Stimulated activated CD8-positive, alpha-beta memory T cell treated with anti-CD3 and anti-CD28 coated beads, Interleukin-7, amount 100 ng/mL, for 1 hour (primary cell): ENCODE results near the gene FBRSL1.
"Not testable (repeated sequence)": the region's sequence is repeated elsewhere in the genome, so short reads cannot be mapped to it uniquely, and the experiment has no call there.

Source experiments
- DNase-seq, 2 donors: peaks; one replicate each; pipeline ENCODE4 v3.0.0-alpha.2; 2020; ENCODE audit warnings: low read depth in 2 of 2

The FBRSL1 gene

GRCh38 chr12:132489602-132490266 is at the start of gene FBRSL1:
Gene FBRSL1 (plus strand): TSS chr12:132490151.
- DNase-seq: peak; percentile 90 to 91

GRCh38 chr12:132440420-132440819 is 49.5 kb upstream of the FBRSL1 start:
- not testable (repeated sequence) for DNase-seq

- no peak for DNase-seq
Observed at GRCh38 chr12:132441871-132442863, 47.8 kb upstream of the FBRSL1 start.

GRCh38 chr12:132443091-132443490 is 46.9 kb upstream of the FBRSL1 start:
- DNase-seq: no peak

GRCh38 chr12:132444283-132444682 is 45.7 kb upstream of the FBRSL1 start:
- no peak for DNase-seq

- peak; percentile 33 to 51 for DNase-seq
Observed at GRCh38 chr12:132444957-132445883, 44.7 kb upstream of the FBRSL1 start.

- DNase-seq: peak in 1 of 2 donors; percentile 30
Observed at GRCh38 chr12:132445884-132446632, 43.9 kb upstream of the FBRSL1 start.

- DNase-seq: no peak
Observed at GRCh38 chr12:132446633-132447326, 43.2 kb upstream of the FBRSL1 start.

- DNase-seq: no peak
Observed at GRCh38 chr12:132447327-132447720, 42.6 kb upstream of the FBRSL1 start.

- DNase-seq: no peak
Observed at GRCh38 chr12:132447731-132448462, 42.1 kb upstream of the FBRSL1 start.

GRCh38 chr12:132448463-132448820 is 41.5 kb upstream of the FBRSL1 start:
- DNase-seq: no peak

GRCh38 chr12:132449565-132450417 is 40.2 kb upstream of the FBRSL1 start:
- no peak for DNase-seq

GRCh38 chr12:132450418-132451171 is 39.4 kb upstream of the FBRSL1 start:
- DNase-seq: no peak

GRCh38 chr12:132451172-132451835 is 38.6 kb upstream of the FBRSL1 start:
- DNase-seq: no peak

GRCh38 chr12:132451836-132452195 is 38.1 kb upstream of the FBRSL1 start:
- no peak for DNase-seq

- DNase-seq: no peak
Observed at GRCh38 chr12:132452596-132453350, 37.2 kb upstream of the FBRSL1 start.
